Measurements from ENCODE around the gene PGF.
A peak's percentile ranks its signal among the peaks of the same experiment; 100 is the strongest.
"Not testable (repeated sequence)": the region's sequence is repeated elsewhere in the genome, so short reads cannot be mapped to it uniquely, and the experiment has no call there.

PGF gene

GRCh38 chr14:74942181-74942580, 13.2 kb downstream of the PGF start:
- DNase-seq (ENCODE audit: low read depth in 3 of 3), result no peak

GRCh38 chr14:74941676-74942097, 13.7 kb downstream of the PGF start:
- DNase-seq (ENCODE audit: low read depth in 3 of 3), result peak; percentile 28 to 60 (median 52)

- DNase-seq (ENCODE audit: low read depth in 3 of 3), result no peak
Observed at GRCh38 chr14:74940956-74941565, 14.3 kb downstream of the PGF start.

- no peak for DNase-seq (ENCODE audit: low read depth in 3 of 3)
Observed at GRCh38 chr14:74938531-74939495, 16.6 kb downstream of the PGF start.

- DNase-seq (ENCODE audit: low read depth in 3 of 3), result no peak
Observed at GRCh38 chr14:74937171-74937570, 18.2 kb downstream of the PGF start.

- DNase-seq (ENCODE audit: low read depth in 3 of 3), result no peak
Observed at GRCh38 chr14:74936731-74937130, 18.7 kb downstream of the PGF start.

- DNase-seq (ENCODE audit: low read depth in 3 of 3), result no peak
Observed at GRCh38 chr14:74936151-74936550, 19.2 kb downstream of the PGF start.

- no peak for DNase-seq (ENCODE audit: low read depth in 3 of 3)
Observed at GRCh38 chr14:74935360-74935680, 20.1 kb downstream of the PGF start.

- no peak for DNase-seq (ENCODE audit: low read depth in 3 of 3)
Observed at GRCh38 chr14:74934476-74935359, 20.7 kb downstream of the PGF start.

- no peak for DNase-seq (ENCODE audit: low read depth in 3 of 3)
Observed at GRCh38 chr14:74934041-74934440, 21.4 kb downstream of the PGF start.

- not testable (repeated sequence) for DNase-seq (ENCODE audit: low read depth in 3 of 3)
Observed at GRCh38 chr14:74932936-74933335, 22.5 kb downstream of the PGF start.

- no peak for DNase-seq (ENCODE audit: low read depth in 3 of 3)
Observed at GRCh38 chr14:74932401-74932901, 22.9 kb downstream of the PGF start.

- not testable (repeated sequence) for DNase-seq (ENCODE audit: low read depth in 3 of 3)
Observed at GRCh38 chr14:74931744-74932143, 23.7 kb downstream of the PGF start.

- DNase-seq (ENCODE audit: low read depth in 3 of 3), result no peak
Observed at GRCh38 chr14:74929242-74929641, 26.2 kb downstream of the PGF start.

- no peak for DNase-seq (ENCODE audit: low read depth in 3 of 3)
Observed at GRCh38 chr14:74927225-74927624, 28.2 kb downstream of the PGF start.

GRCh38 chr14:74924061-74924460, 31.3 kb downstream of the PGF start:
- no peak for DNase-seq (ENCODE audit: low read depth in 3 of 3)

- peak; percentile 43 to 60 (median 52) for DNase-seq (ENCODE audit: low read depth in 3 of 3)
Observed at GRCh38 chr14:74922752-74923401, 32.5 kb downstream of the PGF start, which contains the start of gene RPS6KL1. TSS of gene RPS6KL1 (minus strand) at chr14:74923260. CDS start at chr14:74921541, 1,719 bp downstream.

GRCh38 chr14:74921987-74922751, 33.2 kb downstream of the PGF start:
- no peak for DNase-seq (ENCODE audit: low read depth in 3 of 3)

GRCh38 chr14:74921053-74921620, 34.3 kb downstream of the PGF start:
- DNase-seq (ENCODE audit: low read depth in 3 of 3), result no peak

GRCh38 chr14:74920281-74920680, 35.1 kb downstream of the PGF start:
- DNase-seq (ENCODE audit: low read depth in 3 of 3), result no peak

All from stimulated activated CD4-positive, alpha-beta T cell treated with anti-CD3 and anti-CD28 coated beads, TNF-alpha, amount 100 ng/mL, for 48 hours (primary cell).